Myocyte (in vitro differentiated cells): ENCODE data around the gene STIL. TPM values are rescaled to one million over a fixed set of nuclear protein-coding genes. Genes with fewer than 3 reads are reported as not detected.
"Not testable (repeated sequence)": the region's sequence is repeated elsewhere in the genome, so short reads cannot be mapped to it uniquely, and the experiment has no call there.

Experiments
- DNase-seq: peaks from one replicate; pipeline ENCODE4 v3.0.0-alpha.2; 2012; ENCODE audit warnings: low read depth
- total RNA-seq: library from RNA; depleted of rRNA; stranded (reverse); fragments of >200 nt; gene quantifications from 2 replicates; pipeline ENCODE4 v1.2.3, GENCODE V29; 2014

Gene STIL
- total RNA-seq, 1 donor from 2014 or later, result 1.4 TPM

GRCh38 chr1:47323599-47324031, 9.7 kb upstream of the STIL start:
- DNase-seq, result no peak

GRCh38 chr1:47319968-47320367, 6.0 kb upstream of the STIL start:
- DNase-seq, result not testable (repeated sequence)

DNA sequence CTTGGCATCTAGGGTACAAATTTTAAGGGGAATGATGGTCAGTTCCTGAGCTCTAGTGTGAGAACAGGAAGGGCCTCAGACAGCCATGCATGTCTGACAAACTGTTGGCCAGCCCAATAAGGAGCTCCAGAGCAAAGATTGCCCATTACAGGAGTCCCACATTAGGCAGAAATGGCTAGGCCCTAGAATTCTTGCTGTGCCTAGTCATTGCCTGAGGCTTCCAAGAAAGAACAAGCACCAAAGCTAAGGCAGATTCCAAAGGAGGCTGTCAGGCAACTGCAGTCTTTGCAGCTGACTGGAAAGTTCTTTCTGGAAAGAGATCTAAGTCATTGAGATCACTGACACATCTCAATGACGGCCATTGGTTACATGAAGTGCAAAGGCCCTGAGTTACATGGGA, 3.9 kb upstream of the STIL start:
- DNase-seq, result no peak

DNA sequence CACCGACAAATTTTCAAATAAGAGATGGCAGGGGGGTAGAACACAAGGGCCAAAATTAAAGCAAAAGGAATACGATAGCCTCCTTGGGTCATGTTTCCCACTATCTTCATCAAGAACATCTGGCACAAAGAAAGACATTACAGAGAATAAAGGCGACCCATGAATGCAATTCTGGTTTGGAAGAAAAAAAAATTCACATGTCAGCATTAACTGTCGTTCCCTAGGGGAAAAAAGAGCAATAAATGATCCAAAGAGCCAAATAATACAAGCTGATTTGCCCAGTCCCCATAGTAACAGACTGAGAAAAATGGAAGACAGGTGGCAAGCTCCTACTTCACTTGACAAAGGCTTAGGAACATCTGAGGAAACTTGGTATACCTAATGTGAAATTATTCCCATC, 4.5 kb downstream of the STIL start:
- DNase-seq, result no peak

DNA sequence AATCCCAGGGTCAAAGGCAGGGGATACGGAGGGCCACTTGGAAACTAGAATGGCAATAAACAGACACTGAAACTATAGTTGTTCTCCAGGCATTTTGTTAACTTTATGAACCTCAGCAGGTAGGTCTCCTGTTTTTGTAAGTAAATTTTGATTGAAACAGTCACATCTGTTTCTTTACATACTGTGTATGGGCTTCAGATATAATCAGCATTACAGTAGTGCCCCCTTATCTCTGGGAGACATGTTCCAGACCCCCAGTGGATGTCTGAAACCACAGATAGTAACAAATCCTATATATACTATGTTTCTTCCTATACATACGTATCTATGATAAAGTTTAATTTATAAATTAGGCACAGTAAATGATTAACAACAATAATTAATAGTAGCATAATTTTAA, 11.5 kb downstream of the STIL start:
- no peak for DNase-seq

- DNase-seq, result no peak
Observed at GRCh38 chr1:47298025-47298699, 15.8 kb downstream of the STIL start.

GRCh38 chr1:47295579-47295978, 18.4 kb downstream of the STIL start:
- DNase-seq, result no peak

DNA sequence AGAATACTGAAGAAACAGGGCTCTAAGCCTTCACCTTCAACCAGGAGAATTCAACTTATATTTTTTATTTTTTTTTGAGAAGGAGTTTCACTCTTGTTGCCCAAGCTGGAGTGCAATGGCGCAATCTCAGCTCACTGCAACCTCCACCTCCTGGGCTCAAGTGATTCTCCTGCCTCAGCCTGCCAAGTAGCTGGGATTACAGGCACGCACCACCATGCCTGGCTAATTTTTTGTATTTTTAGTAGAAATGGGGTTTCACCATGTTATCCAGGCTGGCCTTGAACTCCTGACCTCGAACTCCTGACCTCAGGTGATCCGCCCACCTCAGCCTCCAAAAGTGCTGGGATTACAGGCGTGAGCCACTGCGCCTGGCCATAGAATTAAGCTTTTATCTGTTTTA, 19.1 kb downstream of the STIL start:
- not testable (repeated sequence) for DNase-seq

- not testable (repeated sequence) for DNase-seq
Observed at GRCh38 chr1:47288116-47288515, 25.8 kb downstream of the STIL start.

DNA sequence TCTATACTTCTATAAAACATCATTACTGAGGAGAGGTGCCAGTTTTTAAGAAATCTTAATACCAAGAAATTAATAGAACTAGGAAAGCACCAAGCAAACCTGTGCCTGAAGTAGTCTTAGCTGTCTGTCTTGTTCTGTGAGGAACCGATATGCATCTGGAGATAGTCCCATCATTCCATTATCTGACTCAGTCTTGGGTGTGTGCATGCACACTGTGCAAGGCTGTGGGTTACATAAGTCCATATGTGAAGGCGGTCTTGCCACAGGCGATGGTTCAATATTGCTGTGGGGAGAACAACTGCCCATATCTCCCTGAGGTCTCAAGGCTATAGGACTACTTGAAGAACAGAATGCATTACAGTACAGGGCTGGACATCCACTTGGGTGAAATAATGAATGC, 33.8 kb downstream of the STIL start:
- DNase-seq, result no peak

- no peak for DNase-seq
Observed at GRCh38 chr1:47276850-47277249, 37.1 kb downstream of the STIL start.

GRCh38 chr1:47275811-47276210, 38.1 kb downstream of the STIL start:
- not testable (repeated sequence) for DNase-seq

GRCh38 chr1:47265529-47265928, 48.4 kb downstream of the STIL start:
- not testable (repeated sequence) for DNase-seq

DNA sequence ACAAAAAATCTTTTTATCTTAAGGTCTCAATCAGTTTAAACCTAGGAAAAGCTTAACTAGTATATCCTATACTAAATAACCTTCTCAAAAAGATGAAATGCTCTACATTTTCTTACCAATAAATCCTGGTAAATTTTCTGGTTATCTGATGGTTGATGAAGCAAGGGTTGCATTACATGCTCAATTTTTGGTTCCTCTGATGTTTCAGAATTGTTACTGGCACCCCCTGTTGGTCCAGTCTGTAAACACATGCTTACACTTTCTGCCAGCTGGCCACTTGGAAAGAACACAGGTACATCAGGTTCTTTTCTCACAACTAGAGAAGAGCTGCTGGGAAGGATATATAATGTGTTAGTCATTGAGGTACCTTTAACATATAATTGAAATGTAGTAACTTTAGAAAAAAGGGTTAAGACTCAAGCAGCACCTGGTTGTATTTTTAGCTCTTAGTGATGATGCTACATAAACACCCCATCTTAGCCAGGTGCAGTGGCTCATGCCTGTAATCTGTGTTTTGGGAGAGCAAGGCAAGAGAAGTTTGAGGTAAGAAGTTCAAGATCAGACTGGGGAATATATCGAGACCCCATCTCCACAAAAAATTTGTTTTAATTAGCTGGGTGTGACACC, 51.0 kb downstream of the STIL start:
- peak; percentile 51 for DNase-seq

DNA sequence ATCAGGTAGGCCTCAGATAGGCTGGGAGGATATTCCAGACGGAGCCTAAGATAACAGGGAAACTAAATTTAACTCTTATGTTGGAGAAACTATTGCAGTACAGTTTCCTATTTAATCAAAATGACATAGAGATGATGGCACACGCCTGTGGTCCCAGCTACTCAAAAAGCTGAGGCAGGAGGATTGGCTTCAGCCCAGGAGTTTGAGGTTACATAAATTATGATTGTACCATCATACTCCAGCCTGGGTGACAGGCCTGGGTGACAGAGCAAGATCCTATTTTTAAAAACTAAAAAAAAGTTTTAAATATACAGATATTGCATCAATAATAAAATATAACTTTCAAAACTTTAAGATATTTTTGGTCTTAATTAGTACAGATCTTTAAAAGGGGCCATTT, 56.7 kb downstream of the STIL start:
- DNase-seq, result peak; percentile 84

DNA sequence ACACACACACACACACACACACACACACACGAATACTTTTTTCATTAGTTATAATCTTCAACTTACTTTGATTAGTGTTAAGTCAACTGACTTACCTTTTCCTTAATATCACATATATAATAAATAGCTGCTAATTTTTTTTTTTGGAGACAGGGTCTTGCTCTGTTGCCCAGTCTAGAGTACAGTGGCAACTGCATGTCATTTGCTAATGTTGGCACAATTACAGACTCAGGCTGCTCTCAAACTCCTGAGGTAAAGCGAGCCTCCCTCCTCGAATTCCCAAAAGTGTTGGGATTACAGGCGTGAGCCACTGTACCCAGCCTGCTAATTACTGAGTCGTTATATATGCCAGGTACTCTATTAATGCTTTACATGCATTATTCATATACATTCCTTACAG, 61.2 kb downstream of the STIL start:
- no peak for DNase-seq

DNA sequence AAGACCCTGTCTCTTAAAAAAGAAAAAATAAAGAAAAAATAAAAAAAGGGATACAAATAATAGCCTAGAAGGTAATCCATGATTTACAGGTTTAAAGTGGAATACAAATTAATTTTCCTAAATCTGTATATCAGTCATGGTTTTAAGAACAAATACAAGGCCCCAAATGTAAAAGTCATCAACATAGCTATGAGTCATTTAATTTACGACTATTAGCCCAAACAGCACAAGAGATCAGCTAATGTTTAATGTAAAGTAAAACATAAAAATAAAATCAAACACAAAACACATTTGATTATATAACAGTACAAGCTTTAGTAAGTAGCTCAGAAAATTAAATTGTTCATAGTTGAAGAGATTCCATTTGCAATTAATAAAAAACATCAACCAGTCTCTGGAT, 61.6 kb downstream of the STIL start:
- no peak for DNase-seq

- DNase-seq, result no peak
Observed at GRCh38 chr1:47249755-47250154, 64.2 kb downstream of the STIL start.

GRCh38 chr1:47244339-47244862, 69.5 kb downstream of the STIL start:
- DNase-seq, result no peak

GRCh38 chr1:47243910-47244309, 70.0 kb downstream of the STIL start:
- DNase-seq, result no peak

DNA sequence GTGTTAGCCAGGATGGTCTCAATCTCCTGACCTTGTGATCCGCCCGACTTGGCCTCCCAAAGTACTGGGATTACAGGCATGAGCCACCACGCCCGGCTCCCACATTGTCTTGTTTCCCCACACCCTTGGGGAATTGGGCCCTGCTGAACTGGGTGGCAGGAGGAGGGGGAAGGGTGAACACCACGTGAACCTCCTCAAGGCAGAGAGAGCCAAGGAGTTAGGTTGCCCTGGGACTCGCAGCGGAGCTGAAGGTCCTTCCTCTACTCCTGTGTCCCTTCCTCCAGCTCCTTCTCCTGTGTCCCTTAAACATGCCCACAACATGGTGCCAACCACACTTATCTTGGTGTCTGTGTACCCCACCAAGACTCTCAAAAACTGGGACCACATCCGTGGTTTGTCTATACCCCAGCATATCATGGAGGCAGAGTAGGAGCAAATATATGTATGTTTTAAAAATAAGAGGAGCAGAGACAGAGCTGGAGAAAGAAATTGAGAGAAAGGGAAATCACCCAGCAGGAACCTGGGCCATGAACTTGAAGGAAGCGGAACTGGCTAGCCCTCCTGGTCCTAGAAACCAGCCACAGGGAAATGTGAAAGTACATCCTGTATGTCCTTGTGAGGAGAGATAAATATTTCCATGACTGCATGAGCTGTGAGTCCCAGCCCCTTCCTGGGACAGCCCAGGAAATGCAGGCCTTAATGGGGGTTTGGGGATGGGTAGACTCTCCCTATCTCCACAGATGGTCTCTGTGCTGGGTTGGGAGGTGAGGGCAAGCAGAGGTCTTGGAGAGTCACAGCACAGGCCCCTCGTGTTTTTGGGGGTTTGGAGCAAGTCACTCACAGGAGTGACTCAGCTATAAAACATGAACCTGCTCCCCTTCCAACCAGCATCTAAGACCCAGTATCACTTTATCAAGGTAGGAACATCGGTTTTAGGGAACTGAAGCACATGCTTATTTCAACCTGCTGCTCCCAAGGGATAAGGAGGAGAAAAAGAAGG, 72.5 kb downstream of the STIL start:
- no peak for DNase-seq
